GM10266 (cell line): Measurements from ENCODE around the gene TDP2.

Source experiments
- DNase-seq: peaks from one replicate; pipeline ENCODE4 v3.0.0; 2012; ENCODE audit errors: extremely low spot score
- CTCF ChIP-seq: IDR thresholded peaks from 2 replicates; pipeline ENCODE4 v1.5.1; 2012; ENCODE audit warnings: mild to moderate bottlenecking, low read depth; ENCODE audit not compliant: control insufficient read depth, insufficient read depth; ENCODE audit errors: missing control alignments

TDP2 gene

GRCh38 chr6:24655215-24655614 is 11.5 kb downstream of the TDP2 start:
- no peak for DNase-seq
- no peak for TF ChIP-seq CTCF

- no peak for DNase-seq
- no peak for TF ChIP-seq CTCF
Observed at GRCh38 chr6:24650365-24650764, 16.3 kb downstream of the TDP2 start.

- no peak for DNase-seq
Observed at GRCh38 chr6:24649691-24650090, 17.0 kb downstream of the TDP2 start.

GRCh38 chr6:24648276-24648675 is 18.4 kb downstream of the TDP2 start:
- no peak for TF ChIP-seq CTCF
- DNase-seq = no peak

More at GRCh38 chr6:24649691-24650090, 17.0 kb downstream of the TDP2 start:
- no peak for TF ChIP-seq CTCF

GRCh38 chr6:24646771-24647170 is 19.9 kb downstream of the TDP2 start:
- TF ChIP-seq CTCF = no peak
- DNase-seq = no peak

- no peak for DNase-seq
- TF ChIP-seq CTCF = no peak
Observed at GRCh38 chr6:24644377-24644776, 22.3 kb downstream of the TDP2 start.

- DNase-seq = no peak
- no peak for TF ChIP-seq CTCF
Observed at GRCh38 chr6:24643920-24644319, 22.8 kb downstream of the TDP2 start.
